Measurements from ENCODE around the gene ARHGEF7.

GRCh38 chr13:111219280-111219679 lies 104.2 kb downstream of the ARHGEF7 start:
- TF ChIP-seq EZH2phosphoT487 (IDR thresholded peaks at IDR 0.05; ENCODE audit: borderline replicate concordance) = no peak
- no peak for TF ChIP-seq CTCF (conservative IDR thresholded peaks at IDR 0.05; ENCODE audit: low read length)
